GM18502 (cell line): ENCODE results near the gene PPP1R12B.
"Not testable (repeated sequence)": the region's sequence is repeated elsewhere in the genome, so short reads cannot be mapped to it uniquely, and the experiment has no call there.

ENCODE experiments used
- ATAC-seq: cut with Tn5 transposase; IDR thresholded peaks from one replicate; pipeline ENCODE4 v1.9.1; 2021; ENCODE audit warnings: mild to moderate bottlenecking; ENCODE audit not compliant: unreplicated experiment, poor library complexity

Gene PPP1R12B

DNA sequence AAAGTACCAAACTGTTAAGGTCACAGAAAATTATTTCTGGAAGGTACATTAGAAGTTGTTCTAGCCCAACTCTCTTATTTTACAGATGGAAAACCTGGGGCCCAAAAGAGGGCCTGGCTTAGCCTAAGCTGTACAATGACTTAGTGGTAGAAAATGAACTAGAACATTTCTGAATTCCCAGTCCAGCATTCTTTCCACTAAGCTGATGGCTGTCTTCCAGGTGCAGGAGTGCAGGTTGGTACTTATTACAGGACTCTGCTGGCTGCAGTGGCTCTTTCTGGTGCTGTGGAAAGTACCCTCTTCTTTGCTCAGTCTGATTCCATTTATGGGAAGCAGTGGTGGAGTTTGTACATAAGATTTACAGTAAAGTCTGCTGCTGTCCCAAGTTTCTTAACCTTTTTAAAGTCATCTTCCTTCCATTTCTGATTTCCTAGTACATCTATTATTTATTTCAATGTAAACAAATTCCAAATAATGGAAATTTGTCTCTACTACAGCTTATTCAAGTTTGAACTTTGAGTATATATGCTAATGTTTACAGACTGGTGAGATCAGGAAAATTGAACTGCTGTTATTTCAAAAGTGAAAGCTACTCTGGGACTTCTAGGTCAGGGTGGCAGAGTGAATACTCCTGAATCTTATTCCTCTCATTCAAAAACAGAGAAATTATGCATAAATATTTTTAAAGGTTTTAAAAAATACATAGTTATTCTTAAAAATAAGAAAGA is 171.8 kb downstream of the PPP1R12B start:
- ATAC-seq: not testable (repeated sequence)

DNA sequence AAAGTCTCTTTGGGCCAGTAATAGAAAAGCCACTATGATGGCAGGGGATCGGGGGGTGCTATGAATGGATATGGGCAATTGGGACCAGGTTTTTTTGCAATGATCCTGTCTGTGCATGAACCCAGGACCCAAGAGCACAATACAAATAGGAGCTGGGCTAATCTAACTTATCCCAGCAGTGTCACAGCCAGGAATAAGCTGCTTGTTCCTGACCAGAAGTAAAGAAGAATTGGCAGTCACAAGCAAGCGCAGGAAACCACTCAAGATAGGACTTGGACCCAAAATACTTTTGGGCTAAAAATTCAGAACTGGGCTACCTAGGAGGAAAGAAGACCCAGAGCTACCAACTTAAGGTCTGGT is 172.3 kb downstream of the PPP1R12B start:
- not testable (repeated sequence) for ATAC-seq

GRCh38 chr1:202521484-202521883 is 173.0 kb downstream of the PPP1R12B start:
- ATAC-seq: not testable (repeated sequence)

DNA sequence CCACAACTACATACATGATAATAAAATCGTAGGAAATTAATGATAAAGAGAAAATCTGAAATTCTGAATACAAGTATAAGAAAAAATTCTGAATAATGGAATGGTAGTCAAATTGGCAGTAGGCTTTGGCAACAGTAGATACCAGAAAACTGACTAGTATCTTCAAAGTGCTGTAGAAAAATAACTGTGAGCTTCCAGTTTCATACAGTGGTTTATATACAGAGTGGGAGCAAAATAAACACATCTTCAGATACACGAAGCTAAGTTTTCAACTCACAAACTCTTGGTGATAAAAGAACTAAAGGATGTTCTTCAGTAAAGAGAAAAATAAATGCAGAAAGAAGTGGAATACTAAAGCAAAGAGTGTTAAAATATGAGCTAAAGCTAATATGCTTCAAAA is 173.4 kb downstream of the PPP1R12B start:
- ATAC-seq: no peak

- not testable (repeated sequence) for ATAC-seq
Measured at GRCh38 chr1:202526056-202526455, 177.6 kb downstream of the PPP1R12B start.

DNA sequence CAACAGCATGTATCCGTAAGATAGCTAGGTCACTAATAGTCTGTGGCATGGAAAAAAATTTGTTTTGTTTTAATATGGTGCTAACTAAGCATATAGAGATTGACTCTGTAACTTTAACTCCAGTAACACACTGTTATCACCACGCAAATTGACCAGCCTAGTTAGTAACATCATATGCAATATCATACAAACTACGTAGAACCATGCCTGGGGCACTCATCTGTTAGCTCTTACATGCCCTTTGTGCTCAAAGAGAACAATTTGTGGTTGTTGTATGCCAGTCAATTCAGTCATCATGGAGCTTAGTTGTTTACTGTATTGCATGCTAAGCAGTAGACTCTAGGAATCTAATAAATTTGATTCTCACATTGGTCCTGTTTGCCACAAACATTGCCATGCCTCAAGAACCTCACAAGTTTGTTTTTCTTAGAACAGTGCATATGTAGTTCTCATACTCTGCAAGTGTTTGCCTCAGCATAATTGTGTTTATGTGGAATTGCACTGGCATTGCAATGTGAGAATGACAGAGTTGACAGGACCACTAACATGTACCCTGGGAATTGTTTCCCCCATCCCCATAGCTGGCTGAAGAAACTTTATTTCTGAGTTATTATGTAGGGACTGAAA is 179.7 kb downstream of the PPP1R12B start:
- ATAC-seq: not testable (repeated sequence)

DNA sequence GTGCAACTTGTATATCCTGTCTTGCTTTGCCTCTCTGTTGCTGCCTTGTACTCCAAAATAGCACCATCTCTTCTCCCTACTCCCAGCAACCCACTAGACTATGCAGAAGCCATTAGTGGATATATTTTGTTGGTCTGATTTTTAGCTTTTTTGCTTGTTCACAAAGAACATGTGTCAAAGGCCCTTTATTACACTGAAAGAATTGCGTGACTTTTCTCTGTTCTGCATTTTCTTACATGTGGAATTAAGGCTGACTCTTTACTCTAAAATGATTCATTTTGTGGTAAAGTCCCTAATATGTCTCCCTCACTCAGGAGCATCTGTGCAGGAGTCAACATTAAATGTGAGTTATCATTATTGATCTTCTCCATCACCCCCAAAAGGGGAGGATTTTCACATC is 182.2 kb downstream of the PPP1R12B start:
- ATAC-seq: not testable (repeated sequence)

GRCh38 chr1:202531472-202531811 is 182.9 kb downstream of the PPP1R12B start:
- no peak for ATAC-seq

GRCh38 chr1:202531812-202532616 is 183.5 kb downstream of the PPP1R12B start:
- ATAC-seq: not testable (repeated sequence)

DNA sequence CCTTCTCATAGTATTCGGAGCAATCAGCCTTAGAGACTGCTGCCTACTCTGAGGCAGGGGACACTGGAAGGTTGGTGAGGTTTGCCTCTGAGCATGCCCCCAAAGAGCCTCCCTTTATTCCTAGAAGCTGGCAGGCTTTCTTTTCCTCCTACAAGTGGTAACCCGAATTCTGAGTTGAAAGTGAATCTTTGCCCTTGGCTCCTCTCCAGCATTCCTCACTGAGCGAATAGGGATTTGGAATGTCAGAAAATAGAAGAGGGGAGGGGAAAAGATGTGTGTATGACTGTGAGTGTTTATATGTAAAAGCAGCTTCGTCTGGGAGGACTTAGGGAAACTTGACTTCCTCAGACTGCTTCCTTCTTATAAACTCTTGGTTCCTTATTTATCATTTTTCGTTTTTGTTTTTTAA is 190.7 kb downstream of the PPP1R12B start:
- not testable (repeated sequence) for ATAC-seq

- ATAC-seq: not testable (repeated sequence)
Measured at GRCh38 chr1:202539583-202539982, 191.1 kb downstream of the PPP1R12B start.

DNA sequence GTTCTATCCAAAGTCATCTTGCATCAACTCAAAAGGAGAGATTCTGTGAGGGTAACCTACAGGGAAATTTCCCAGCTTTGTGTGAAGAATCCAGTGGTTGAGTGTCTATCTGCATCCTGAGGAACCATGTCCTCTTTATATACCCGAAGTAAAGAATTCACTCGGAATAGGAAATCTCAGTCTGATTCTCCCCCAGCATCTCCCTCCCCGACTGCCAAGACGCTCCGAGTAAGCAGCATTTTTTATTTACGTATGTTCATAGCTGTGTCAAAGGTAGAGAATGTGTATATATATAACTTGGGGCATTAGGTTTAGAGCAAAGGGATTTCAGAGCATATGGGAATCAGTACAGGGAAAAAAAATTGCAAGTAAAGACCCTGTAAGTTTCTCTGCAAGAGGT is 191.5 kb downstream of the PPP1R12B start:
- no peak for ATAC-seq

- ATAC-seq: no peak
Measured at GRCh38 chr1:202540448-202540847, 191.9 kb downstream of the PPP1R12B start.

DNA sequence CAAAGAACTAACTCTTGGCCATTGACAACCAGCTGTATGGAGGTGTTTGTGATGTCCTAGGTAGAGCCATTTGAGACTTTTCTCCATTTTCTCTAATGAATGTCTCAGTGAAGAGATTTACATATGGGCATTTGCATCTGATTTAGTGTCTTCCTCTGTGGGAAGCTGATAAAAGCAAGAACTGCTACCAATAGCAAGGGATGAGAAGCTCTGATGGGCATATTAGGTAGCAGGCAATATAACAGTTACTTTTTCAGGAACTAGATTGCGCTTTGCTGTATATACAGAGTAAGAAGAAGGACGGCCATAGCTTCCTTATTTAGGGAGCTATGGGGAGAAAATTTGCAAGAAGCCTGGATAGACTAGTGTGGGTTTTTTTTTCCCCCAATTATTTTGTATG is 192.4 kb downstream of the PPP1R12B start:
- not testable (repeated sequence) for ATAC-seq

GRCh38 chr1:202542415-202542814 is 193.9 kb downstream of the PPP1R12B start:
- ATAC-seq: not testable (repeated sequence)

- ATAC-seq: not testable (repeated sequence)
Measured at GRCh38 chr1:202543537-202543936, 195.0 kb downstream of the PPP1R12B start.

- ATAC-seq: not testable (repeated sequence)
Measured at GRCh38 chr1:202544766-202545449, 196.4 kb downstream of the PPP1R12B start.

DNA sequence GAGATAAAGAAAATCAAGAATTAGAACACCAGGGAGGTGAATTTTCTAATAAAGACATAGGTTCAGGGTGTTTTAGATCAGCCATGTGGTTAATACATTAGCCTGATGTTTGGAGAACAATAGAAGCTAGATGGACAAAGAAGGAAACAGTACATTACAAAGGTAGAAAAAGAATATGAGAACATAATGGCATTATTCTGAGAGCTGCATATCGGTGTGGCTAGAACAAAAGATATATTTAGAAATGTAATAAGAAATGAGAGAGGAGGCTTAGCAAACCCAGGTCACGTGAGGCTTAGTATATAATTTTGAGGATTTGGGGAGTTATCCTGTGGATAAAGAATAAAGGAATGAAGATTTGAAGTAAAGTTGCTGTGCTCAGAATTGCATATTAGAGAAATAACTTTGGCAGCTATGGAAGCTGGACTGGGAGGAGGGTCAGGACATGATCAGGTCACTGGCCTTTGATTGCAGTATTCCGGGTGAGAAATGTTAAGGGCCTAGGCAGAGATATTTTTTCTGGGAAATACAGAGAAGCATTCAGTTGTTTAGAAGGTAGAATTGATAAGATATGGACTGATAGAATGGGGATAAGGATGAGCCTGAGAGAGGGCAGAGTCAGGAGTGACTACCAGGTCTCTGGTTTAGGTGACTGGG is 197.3 kb downstream of the PPP1R12B start:
- ATAC-seq: not testable (repeated sequence)

DNA sequence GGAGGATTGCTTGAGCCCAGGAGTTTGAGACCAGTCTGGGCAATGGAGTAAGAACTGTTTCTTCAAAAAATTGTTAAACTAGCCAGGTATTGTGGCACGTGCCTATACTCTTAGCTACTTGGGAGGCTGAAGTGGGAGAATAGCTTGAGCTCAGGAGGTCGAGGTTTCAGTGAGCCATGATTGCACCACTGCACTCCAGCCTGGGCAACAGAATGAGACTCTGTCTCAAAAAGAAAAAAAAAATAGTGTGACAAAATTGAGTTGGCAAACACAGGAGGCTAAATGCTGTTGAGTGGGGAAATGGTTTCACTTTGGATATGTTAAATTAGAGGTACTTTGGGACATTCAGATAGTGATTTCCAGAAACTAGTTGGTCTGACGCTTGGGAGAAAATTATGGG is 197.9 kb downstream of the PPP1R12B start:
- not testable (repeated sequence) for ATAC-seq

- ATAC-seq: peak; percentile 72
Measured at GRCh38 chr1:202546796-202547195, 198.3 kb downstream of the PPP1R12B start.
